NOMO-1 treated with DMSO at 0.1 percent for 48 hours (cell line): ENCODE measurements around the gene NPIPB8.
"Not testable (repeated sequence)": the region's sequence is repeated elsewhere in the genome, so short reads cannot be mapped to it uniquely, and the experiment has no call there.

ENCODE experiments used
- DNase-seq: peaks from one replicate; lab custom pipeline; 2025; ENCODE audit not compliant: unreplicated experiment; lab: John Stamatoyannopoulos, UW

Gene NPIPB8

DNA sequence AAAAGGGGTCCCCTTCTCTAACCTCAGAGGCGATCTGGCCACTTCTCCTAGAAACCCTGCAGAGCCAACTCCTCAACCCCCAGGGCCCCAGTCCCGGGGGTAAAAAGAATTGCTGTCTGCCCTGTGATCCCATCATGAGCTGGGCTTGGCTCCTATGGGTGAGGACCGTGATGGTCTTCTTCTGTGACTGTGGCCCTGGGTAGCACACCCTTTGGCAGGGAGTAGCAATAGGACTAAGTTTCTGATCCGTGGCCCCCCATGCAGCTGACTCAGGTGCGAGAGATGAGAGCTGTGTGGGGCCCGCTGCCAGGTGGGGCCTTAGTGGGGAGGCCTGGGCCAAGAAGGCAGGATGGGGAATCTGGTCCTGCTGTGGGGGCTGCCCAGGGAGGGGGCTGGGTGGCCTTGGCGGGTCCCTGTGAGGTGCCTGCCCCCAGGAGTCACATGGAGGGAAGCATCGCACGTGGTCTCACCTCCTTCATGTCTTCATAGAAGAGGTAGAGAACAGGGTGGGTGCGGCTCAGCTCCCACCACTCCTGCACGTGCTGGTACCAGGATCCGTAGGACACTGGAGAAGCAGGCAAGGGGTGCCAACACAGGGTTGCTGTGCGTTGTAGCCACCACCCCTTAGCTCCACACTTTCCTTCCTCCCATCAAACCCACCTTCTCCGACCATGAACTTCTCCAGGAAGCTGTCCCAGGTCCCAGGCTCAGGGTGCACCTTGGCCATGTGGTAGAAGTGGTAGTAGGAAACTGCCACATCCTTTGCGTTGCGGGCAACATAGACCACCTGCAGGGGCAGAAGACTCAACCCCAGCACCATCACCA lies 31.4 kb upstream of the NPIPB8 start:
- DNase-seq: no peak

DNA sequence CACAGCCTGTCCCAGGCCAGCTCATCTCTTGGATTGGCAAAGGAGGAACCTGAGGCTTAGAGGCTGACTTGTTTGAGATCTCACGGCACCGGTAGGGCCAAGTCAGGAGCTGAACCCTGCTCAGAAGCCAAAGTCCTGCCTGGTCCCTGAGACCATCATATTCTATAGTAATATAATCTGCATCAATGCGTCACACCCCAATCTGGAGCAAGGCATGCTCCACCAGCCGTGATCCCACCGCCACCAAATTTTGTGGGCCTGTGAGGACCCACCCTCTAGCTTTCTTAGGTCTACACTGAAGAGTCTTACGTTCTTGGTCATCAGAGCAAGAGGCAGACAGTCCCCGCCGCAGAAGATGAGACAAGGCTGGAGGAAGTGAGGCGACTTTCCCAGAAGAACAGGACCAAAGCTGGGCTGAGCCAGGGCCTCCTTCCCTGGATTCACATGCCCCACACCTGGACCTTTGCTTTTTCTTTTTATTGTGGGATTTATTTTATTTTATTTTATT lies 30.7 kb upstream of the NPIPB8 start:
- DNase-seq: no peak

DNA sequence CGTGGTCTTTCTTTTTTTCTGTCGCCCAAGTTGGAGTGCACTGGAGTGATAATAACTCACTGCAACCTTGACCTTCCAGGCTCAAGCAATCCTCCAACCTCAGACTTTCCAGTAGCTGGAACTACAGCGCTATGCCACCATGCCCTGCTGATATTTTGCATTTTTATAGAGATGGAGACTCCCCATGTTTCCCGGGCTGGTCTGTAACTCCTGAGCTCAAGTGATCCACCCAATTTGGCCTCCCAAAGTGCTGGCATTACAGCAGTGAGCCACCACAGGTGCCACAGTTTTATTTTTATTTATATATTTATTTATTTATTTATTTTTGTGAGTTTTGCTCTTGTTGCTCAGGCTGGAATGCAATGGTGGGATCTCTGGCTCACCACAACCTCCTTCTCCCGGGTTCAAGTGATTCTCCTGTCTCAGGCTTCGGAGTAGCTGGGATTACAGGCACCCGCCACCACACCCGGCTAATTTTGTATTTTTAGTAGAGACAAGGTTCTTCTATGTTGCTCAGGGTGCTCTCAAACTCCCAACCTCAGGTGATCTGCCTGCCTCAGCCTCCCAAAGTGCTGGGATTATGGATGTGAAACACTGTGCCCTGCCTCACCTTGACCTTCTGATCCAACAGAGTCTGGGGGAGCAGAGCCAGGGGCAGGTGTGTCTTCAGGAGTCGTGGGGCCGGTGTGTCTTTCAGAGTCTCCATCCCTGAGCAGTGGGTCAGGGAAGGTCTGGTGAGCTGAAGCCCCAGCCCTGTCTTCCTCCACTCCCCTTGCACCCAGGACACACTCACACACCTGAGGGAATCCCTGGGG lies 30.0 kb upstream of the NPIPB8 start:
- not testable (repeated sequence) for DNase-seq

DNA sequence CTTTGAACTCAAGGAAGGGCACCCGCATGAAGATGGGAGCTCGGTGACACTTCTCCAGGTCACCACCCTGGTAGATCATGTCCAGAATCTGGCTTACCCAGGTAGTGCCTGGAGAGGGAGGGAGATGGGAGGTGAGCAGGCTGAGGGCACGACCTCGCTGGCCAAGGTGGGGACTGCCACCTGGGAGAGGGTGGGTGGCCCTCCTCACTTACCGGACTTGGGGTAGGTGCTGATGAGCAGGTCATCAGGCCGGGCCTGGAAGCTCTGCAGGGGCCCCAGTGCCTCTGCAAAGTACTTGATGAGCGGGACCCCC lies 29.4 kb upstream of the NPIPB8 start:
- DNase-seq: not testable (repeated sequence)

DNA sequence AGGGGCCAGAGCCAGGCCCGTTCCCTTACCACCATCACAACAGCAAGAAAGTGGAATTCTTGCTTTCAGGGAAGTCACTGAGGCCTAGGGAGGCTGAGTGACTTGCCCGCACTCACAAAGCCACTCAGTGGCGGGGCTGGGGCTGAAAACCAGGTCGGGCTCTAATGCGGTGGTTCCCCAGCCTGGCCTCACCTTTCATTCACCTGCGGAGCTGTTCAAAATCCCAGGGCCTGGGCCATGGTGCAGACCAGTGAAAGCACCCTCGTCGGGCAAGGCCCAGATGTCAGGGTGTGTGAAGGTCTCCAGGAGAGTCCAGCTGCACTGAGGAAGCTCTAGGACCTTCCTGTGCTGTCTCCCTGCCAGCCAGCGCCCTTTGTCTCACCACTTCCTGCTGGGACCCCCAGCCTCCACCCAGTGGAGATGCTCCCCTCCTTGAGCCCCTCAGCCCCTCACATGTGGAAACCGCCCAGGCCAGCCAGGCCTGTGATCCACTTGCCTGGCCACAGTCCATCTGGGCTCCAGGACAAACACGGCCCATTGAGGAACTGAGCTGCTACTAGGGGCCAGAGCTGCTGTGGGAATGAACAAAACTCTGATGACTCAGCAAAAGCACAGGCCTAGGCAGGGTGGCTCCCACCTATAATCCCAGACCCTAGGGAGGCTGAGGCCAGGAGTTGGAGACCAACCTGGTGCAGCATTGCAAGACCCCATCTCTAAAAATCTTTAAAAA lies 28.8 kb upstream of the NPIPB8 start:
- not testable (repeated sequence) for DNase-seq

DNA sequence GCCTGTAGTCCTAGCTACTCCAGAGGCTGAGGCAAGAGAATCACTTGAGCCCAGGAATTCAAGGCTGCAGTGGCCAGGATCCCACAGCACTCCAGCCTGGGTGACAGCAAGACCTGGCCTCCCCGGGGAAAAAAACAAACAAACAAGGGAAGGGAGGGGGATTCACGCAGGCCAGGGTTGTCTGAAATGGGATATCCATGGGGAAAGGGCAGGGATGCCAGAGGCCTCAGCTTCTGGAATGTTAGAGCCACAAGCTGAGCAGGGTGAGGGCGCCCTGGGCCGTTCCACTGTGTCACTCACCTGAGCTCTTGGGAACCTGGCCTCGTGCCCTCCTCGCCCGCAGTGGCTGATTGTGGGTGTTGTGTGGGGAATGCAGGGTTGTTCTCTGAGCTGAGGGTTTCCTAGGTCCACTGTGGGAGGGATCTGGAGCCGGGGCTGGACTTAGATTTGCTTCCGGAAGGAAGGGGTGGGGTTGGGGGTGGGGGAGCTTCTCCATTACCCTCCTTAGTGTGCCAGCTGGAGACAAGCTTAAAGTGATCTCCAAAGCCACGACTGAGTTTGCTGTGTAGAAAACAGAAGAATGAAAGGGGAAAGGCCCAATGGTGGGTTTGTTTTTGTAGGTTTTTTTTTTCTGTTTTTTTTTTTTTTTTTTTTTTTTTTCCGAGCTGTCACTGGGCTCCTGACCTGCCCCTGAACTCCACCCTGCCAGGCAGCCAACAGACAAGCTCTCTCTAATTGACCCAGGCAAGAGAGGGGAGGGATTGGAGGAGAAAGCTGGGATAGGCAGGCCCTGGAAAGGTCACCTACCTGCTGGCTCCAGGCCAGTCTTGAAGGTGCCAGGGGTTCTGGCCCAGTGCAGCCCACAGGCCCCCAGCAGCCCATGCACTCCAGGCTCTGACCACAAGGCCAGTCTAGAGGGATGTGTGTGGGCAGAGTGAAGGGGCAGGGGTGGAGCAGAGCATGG lies 28.0 kb upstream of the NPIPB8 start, which contains the start of gene SULT1A1:
Gene SULT1A1, minus strand, starts transcription at position 414 of the 964 bp plus-strand sequence. CDS start 1,189 bp downstream, outside the sequence.
- no peak for DNase-seq

DNA sequence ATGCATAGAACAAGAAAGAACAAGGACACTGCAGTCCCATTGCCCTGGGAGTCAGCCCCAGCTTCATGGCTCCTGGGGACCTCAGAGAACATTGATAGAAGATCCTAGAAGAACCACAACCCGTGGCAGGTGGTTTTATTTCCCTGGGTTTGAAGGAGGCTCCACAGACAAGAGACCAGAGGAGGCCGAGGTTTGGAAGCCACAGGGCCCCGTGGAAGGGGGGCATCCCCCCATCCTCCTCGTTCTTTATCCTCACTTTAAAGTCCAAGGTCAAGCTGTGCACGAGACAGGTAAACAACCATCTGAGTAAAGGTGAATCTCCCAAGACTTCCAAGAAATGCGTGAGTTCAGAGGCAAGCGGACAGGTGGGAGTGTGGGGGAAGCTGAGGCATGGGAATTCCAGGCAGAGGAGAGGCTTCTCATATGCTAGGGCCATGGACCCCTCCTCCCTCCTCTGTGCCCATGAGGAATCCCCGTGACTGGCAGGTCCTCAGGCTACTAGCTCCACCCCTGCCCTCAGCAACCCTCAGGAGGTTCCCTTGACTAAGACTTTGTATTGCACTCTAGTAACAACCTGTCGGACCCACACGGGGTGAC lies 27.2 kb upstream of the NPIPB8 start:
- no peak for DNase-seq

DNA sequence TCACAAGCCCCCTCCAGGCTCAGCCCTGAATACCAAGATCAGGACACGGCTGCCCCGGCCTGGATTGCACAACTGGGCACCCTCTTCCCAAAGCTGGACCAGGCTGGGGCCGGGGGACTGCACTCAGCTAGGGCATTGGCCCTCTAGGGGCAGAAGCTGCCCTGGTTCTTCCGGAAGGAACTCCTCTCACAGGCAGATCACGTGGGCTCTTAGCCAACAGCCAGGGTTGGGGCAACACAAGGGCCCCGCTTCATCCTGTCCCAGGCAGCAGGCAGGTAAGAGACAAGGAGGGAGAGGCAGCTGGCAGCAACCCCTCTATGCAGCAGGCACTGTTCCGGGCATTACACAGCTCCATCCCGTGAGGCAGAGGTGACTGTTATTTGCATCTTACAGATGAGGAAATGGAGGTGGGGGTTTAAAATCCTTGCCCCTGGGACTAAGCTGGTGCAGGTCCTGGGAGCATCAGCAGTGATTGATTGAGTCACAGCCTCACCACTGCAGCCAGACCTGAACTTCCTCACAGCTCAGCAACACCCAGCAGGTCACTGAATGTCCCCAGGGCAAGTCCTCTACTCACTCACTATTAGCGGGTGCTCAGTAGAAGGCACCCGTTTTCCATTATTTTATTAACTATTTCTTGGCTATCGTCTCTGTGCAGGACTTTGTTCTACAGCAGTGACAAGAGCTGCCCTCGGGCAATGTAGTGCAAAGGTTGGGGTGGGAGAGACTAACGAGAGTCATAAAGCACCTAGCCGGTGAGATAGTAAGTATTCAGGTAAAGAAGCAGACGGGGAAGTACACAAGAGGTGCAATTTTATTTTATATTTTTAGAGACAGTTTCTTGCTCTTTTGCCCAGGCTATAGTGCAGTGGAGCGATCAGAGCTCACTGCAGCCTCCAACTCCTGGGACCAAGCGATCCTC lies 25.2 kb upstream of the NPIPB8 start:
- not testable (repeated sequence) for DNase-seq

DNA sequence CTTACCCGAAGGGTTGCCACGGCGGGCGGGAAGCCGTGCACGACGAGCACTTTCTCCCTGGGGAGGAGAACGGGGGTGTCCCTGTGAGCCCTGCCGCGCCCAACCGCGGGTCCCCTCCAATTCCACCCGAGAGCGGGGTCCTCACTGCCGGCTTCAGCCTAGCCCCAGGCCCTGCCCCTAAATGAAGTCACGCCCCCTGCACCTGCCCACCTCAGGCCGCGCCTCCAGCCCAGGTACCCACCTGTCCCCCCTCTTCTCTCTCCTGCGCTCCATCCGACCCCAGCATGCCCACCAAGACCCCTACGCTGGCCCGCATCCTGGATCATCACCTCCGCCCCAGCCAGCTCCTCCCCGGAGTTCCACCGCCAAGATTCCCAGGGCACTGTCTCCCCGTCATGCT lies 24.0 kb upstream of the NPIPB8 start:
- not testable (repeated sequence) for DNase-seq

DNA sequence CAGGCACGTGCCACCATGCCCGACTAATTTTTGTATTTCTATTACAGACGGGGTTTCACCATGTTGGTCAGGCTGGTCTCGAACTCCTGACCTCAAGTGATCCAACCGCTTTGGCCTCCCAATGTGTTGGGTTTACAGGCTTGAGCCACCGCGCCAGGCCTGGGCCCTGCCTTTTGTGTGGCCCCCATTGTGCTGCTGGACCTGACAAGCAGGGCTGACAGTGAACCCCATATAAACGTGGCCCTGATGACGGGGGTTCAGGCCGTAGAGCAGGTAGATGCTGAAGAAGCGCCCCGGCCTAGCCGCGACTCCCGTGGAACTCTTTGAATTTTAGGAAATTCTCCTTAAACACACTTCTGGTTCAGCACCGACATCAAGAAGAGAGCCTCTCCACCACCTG lies 23.3 kb upstream of the NPIPB8 start:
- DNase-seq: not testable (repeated sequence)

DNA sequence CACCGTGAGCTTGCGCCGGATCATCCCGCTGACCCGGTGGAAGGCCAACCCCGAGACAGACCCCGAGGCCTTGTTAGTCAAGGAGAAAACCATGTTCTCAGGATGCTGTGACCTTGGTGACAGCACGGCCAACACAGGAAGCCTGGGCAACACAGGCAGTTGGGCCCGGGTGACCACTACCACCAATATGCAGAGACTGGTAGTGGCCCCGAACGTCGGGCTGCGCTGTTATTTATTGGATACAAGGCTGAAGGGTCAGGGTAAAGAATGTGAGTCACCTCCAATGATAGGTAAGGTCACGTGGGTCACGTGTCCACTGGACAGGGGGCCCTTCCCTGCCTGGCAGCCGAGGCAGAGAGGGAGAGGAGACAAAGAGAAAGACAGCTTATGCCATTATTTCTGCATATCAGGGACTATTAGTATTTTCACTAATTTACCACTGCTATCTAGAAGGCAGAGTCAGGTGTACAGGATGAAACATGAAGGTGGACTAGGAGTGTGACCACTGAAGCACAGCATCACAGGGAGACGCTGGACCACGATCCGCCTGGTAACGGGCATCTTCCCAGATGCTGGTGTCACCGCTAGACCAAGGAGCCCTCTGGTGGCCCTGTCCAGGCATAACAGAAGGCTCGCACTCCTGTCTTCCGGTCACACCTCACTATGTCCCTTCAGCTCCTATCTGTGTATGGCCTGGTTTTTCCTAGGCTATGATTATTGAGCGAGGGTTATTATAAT lies 22.2 kb upstream of the NPIPB8 start:
- DNase-seq: not testable (repeated sequence)

DNA sequence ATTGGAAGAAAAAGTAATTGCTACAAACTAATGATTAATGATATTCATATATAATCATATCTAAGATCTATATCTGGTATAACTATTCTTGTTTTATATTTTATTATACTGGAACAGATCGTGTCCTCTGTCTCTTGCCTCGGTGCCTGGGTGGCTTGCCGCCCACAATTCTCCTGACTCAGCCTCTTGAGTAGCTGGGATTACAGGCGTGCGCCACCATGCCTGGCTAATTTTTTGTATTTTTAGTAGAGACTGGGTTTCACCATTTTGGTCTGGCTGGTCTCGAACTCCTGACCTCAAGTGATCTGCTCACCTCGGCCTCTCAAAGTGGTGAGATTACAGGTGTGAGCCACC lies 21.7 kb upstream of the NPIPB8 start:
- not testable (repeated sequence) for DNase-seq

DNA sequence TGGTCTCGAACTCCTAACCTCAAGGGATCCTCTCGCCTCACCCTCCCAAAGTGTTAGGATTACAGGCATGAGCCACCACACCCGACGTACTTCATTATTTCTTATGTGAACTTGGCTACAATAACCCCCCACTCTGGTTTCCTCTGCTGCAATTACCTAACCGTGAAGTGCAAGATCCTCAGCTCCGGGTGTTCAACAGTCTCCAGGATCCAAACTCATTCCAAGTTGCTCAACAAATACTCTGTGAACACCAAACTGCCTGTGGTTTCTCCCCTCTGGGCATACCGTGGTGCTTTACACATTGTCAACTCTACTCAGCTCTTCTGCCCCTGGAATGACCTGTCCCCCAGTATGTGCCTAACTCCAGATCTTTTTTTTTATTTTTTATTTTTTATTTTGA lies 21.2 kb upstream of the NPIPB8 start:
- DNase-seq: no peak

DNA sequence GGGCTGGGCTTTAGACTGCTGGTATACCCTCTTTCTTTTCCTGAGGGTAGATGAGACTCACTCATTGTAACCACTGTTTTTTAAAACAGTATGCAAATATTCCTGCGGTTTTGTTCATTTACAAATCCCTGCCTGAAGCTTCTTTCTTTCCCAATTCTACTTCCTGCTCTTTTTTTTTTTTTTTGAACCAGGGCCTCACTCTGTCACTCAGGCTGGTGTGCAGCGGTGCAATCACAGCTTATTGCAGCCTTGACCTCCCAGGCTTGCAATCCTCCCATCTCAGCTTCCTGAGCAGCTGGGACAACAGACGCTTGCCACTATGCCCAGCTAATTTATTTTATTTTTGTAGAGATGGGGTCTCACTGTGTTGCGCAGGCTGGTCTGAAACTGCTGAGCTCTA lies 20.0 kb upstream of the NPIPB8 start:
- DNase-seq: peak; percentile 49

DNA sequence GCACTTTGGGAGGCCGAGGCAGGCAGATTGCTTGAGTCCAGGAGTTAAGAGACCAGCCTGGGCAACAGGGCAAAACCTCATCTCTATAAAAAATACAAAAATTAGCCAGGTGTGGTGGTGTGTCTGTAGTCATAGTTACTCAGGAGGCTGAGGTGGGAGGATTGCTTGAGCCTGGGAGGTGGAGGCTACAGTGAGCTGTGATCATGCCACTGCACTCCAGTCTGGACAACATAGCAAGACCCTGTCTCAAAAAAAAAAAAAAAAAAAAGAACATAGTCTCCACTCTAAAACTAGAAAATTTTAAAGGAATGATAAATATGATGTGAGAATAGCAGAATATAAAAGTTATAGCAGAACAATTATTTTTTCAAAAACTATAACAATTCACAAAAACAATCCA lies 17.5 kb upstream of the NPIPB8 start:
- not testable (repeated sequence) for DNase-seq

DNA sequence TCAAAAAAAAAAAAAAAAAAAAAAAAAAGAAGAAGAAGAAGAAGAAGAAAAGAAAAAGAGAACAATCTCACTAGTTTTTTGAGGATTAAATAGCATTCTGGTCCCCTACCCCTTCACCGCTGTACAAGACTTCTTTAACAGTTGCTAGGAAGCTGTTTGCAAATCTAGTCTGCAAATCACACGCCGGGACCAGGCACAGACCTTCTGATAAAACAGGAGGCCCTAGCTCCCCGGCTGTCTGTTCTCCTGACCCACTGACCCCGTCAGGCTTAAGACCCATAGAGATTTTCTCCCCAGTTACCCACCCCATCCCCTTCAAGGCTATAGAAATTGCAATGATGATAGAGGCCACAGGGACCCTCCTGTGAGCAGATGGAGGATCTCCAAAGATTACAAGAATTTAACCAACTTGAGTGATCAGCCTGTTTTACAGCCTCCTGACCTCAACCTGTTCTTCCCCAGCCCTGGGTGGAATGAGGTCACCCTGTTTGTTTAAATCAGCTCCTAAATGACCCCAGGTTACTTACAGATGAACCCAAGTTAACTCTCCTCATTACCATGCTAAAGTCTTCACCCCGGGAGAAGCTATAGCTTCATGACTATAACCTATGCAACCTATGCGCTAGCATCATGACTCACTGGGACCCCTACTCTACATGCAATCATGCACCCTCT lies 16.2 kb upstream of the NPIPB8 start:
- DNase-seq: no peak

DNA sequence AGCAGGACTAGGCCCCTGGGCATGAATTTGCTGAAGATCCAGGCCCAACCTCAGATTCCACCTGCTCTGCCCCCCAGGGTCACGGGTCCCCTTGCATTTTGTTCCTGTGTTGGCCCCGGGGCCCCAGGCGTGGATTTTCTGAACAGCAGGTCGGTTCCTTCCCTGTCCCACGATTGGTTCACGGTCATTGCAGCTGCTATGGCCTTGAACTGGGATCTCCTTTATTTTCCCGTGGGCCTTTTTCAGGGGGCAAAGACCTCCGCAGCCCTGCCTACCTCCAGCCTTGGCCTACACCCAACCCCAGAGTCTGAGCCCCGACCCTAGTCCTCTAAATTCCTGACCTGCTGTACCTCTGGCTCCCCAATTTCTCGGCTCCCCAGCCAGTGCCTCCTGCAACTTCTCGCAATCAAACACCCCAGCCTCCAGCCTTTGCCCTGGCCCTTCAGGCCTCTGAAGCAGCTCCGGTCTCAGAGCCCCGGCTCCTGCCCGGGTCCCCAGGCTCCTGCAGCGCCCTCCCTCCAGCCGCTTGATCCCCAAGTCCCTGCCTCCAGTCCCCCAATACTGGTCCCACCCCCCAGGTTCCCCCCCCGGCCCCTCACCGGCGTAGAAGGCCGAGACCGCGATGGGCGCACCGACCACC lies 15.2 kb upstream of the NPIPB8 start:
- DNase-seq: not testable (repeated sequence)
